ENCODE data around the gene AMD1. TPM values are rescaled to one million over a fixed set of nuclear protein-coding genes. Genes with fewer than 3 reads are reported as not detected.

AMD1 gene
- polyA plus RNA-seq, 4 donors, result 74.7 to 84.0 (median 77.3) TPM

- DNase-seq (ENCODE audit: low read depth in 4 of 4, low spot score in 2 of 4), result no peak
Measured at GRCh38 chr6:110934381-110934898, 59.9 kb downstream of the AMD1 start.

GRCh38 chr6:110935171-110935570 is 60.6 kb downstream of the AMD1 start:
- DNase-seq (ENCODE audit: low read depth in 4 of 4, low spot score in 2 of 4), result no peak

GRCh38 chr6:110938171-110938570 is 63.6 kb downstream of the AMD1 start:
- DNase-seq (ENCODE audit: low read depth in 4 of 4, low spot score in 2 of 4), result no peak

- no peak for DNase-seq (ENCODE audit: low read depth in 4 of 4, low spot score in 2 of 4)
Measured at GRCh38 chr6:110939429-110940200, 65.0 kb downstream of the AMD1 start.

- DNase-seq (ENCODE audit: low read depth in 4 of 4, low spot score in 2 of 4), result no peak
Measured at GRCh38 chr6:110944681-110945151, 70.1 kb downstream of the AMD1 start.

Other genes with a start within 250 kb of the AMD1 start
- gene CDK19, start 59.3 kb upstream of the AMD1 start, polyA plus RNA-seq (ENCODE audit: insufficient read length in 4 of 4), result 10 to 100 TPM; 30.8 to 41.6 (median 35.5) TPM
- gene GTF3C6, start 83.9 kb downstream of the AMD1 start, polyA plus RNA-seq (ENCODE audit: insufficient read length in 4 of 4), result 100 to 1,000 TPM in 2 of 4 donors, 10 to 100 TPM in 2; 77.2 to 107 (median 97.3) TPM
- gene RPF2, start 107.3 kb downstream of the AMD1 start, polyA plus RNA-seq (ENCODE audit: insufficient read length in 4 of 4), result 10 to 100 TPM; 26.7 to 35.0 (median 32.6) TPM
- gene SLC16A10, start 212.7 kb downstream of the AMD1 start, polyA plus RNA-seq (ENCODE audit: insufficient read length in 4 of 4), result 10 to 100 TPM; 21.2 to 29.6 (median 25.3) TPM